Stimulated activated CD4-positive, alpha-beta T cell treated with anti-CD3 and anti-CD28 coated beads, Interleukin-4, amount 100 ng/mL, for 24 hours (primary cell): ENCODE results near the gene ZNF212.
"Not testable (repeated sequence)": the region's sequence is repeated elsewhere in the genome, so short reads cannot be mapped to it uniquely, and the experiment has no call there.

Experiments
- DNase-seq: peaks from one replicate; pipeline ENCODE4 v3.0.0-alpha.2; 2020

Gene ZNF212

GRCh38 chr7:149255174-149255573 is 15.7 kb downstream of the ZNF212 start:
- DNase-seq = no peak

- no peak for DNase-seq
Measured at GRCh38 chr7:149256568-149256967, 17.1 kb downstream of the ZNF212 start.

GRCh38 chr7:149257146-149257545 is 17.7 kb downstream of the ZNF212 start:
- no peak for DNase-seq

DNA sequence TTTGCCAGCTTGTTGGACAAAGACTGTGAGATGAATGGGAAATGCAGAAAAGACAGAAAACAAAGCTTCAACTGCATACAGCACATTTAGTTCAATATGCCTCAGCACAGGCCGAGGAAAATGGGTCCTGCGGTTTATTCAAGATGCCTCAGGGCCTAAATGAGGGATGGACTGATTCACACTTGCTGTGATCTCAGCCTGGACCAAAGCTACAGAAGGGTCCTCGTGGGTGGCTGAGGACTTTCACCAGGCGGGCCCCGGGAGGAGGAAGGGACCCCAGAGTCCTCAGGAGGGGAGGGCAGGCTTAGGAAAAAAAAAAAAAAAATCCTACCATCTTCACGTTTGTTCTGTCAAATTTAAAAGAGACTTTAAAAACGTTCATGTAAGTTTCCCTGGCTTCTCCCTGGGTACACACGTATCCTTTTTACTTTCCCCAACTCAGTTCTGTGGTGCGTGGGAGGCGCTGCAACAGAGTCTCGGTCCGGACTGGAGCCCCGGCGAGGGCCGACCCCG is 21.9 kb downstream of the ZNF212 start:
- DNase-seq = peak; percentile 33

- DNase-seq = peak; percentile 85
Measured at GRCh38 chr7:149261829-149262617, 22.6 kb downstream of the ZNF212 start, which contains the start of gene ZNF783. Gene ZNF783 (plus strand): TSS chr7:149262196. CDS start chr7:149262334, 138 bp downstream.

- DNase-seq = no peak
Measured at GRCh38 chr7:149266451-149266850, 27.0 kb downstream of the ZNF212 start.

DNA sequence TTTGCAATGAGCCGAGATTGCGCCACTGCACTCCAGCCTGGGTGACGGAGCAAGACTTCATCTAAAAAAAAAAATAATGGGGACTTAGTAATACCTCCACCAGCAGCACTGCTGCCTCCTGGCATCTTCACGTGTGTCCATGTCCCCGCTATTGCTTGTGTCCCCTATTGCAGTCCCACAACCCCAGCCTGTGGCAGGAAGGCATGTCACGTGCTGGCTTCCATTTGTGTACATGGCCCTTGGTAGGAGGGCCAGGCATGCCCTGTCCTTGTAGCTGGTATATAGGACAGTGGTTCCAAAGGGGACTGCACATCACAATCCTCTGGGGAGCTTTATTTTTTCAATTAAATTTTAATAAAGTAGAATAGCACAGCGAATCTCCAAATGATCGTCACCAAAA is 28.3 kb downstream of the ZNF212 start:
- DNase-seq = no peak

DNA sequence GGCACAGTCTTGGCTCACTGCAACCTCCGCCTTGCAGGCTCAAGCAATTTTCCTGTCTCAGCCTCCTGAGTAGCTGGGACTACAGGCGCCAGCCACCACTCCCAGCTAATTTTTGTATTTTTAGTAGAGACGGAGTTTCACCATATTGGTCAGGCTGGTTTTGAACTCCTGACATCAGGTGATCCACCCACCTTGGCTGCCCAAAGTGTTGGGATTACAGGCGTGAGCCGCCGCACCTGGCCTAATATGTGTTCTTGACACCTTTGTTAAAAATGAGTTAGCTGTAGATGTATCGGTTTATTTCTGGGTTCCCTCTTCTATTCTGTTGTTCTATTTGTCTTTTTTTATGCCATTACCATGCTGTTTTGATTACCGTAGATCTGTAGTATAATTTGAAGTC is 35.0 kb downstream of the ZNF212 start:
- DNase-seq = not testable (repeated sequence)

DNA sequence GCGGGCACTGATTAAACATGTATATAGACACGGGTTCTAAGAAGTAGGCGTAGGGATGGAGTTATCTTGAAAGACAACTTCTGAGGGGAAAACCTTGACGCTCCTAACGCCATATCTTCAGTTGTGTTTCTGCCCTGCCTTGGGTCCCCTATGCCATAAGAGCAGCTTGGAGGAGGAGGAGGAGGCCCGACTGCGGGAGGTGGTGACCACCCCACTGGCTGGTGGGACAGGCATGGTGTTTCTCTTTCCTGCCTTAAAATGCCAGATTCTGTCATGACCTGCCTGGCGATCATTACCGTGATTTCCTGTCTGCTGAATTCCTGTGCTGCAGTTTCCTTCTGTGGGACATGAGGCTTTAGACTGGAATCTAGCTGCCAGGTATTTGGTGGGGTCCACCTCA is 38.4 kb downstream of the ZNF212 start:
- no peak for DNase-seq

DNA sequence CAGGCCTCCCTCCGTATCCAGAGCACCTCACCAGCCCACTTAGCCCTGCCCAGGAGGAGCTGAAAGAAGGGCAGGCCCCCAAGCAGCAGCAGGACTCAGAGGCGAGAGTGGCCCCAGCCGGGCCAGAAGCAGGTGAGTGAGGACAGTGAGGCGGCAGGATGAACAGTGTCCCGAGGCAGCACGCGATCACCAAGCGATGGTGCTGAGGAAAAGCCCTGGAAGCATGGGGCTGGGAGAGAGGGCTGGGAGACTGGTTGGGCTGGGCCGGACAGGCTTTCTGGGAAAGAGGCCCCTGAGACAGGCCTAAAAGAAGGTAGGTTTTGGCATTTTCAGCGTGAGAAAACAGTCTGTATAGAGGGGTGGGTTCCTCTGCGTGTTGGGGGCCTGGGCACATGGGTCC is 38.9 kb downstream of the ZNF212 start:
- DNase-seq = no peak

DNA sequence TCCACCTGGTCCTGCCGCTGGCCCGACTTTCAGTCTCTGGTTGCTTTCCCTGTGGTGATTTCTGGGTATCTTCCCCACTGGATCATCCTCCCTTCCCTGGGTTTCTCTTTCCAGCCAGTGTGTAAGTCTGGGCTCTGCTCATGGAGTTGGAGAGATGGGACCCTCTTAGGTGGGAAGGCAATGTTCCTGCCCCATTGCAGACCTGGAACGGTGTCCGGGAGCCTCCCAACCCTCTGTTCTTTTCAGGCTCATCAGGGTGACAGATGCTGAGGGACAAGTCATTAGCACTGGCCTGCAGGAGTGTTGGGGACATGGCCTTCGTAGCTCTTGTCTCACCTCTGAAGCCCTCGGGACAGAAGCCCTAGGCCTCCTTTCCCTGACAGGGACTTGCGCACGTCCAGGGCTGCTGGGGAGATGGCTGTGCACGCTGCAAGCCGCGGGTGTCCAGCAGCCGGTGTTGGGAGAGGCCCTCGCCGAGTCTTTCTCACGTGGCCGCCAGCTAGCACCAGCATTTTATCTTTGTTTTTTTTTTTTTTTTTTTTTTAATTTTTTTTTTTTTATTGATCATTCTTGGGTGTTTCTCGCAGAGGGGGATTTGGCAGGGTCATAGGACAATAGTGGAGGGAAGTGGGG is 39.8 kb downstream of the ZNF212 start:
- no peak for DNase-seq

DNA sequence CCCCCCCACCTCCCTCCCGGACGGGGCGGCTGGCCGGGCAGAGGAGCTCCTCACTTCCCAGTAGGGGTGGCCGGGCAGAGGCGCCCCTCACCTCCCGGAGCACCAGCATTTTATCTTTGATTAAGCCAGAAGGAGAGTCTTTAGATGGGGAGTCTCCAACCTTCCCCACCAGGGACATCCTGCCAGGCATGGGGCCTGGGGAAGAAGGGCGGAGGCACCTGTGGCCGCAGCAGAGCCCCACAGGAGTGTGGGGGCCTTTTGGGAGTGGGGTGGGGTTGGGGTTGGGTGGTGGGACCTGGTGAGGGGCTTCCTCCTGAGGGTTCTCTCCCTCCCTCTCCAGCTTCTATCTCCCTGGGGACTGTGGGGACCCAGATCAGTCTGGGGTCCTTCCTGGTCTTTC is 40.7 kb downstream of the ZNF212 start:
- no peak for DNase-seq

GRCh38 chr7:149280661-149281507 is 41.4 kb downstream of the ZNF212 start:
- DNase-seq = no peak

DNA sequence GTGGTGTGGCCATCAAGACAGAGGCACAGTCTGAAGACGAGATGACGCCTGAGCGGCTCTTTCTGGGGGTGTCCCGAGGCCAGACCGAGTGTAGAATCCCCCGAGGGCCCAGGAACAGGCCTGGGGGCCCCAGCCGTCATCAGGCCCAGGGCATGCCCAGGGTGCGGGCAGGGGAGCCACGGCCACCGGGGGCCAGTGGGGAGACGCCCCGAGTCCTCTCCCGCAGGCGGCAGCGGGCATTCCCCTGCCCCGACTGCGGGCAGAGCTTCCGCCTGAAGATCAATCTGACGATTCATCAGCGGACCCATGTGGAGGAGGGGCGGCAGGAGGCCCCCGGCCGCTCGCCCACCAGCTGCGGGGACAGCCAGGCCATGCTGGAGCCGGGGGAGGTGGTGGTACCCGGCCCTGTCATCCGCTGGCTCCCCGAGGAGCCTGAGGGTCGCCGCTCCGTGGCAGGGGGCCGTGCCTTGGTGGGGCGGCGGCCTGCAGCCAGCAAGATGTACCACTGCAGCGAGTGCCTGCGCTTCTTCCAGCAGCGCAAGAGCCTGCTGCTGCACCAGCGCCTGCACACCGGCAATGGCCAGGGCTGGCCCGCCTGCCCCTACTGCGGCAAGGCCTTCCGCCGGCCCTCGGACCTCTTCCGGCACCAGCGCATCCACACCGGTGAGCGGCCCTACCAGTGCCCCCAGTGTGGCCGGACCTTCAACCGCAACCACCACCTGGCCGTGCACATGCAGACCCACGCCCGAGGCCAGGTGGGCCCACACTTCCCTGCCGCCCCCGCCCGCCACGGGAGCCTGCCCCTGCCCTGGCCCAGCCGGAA is 42.3 kb downstream of the ZNF212 start:
- DNase-seq = no peak

GRCh38 chr7:149282331-149282655 is 42.8 kb downstream of the ZNF212 start:
- no peak for DNase-seq

DNA sequence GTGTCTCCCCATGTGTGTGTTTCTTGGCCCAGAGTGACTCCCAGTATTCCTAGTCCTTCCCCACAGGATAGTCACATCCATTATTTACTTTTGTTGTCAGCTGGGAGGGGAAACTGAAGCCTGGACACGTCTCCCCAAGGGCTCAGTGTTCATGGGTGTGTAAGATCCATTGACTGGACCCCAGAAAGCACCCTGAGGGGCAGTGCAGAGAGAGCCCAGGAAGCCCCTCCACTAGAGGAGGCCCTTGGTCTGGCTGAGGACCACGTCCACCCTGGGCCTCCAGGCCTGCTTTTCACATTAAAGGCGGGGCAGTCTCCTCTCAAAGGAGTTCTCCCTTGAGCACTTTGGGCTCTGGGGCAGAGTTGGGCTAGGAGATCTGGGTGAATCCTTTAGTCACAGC is 43.9 kb downstream of the ZNF212 start:
- no peak for DNase-seq

DNA sequence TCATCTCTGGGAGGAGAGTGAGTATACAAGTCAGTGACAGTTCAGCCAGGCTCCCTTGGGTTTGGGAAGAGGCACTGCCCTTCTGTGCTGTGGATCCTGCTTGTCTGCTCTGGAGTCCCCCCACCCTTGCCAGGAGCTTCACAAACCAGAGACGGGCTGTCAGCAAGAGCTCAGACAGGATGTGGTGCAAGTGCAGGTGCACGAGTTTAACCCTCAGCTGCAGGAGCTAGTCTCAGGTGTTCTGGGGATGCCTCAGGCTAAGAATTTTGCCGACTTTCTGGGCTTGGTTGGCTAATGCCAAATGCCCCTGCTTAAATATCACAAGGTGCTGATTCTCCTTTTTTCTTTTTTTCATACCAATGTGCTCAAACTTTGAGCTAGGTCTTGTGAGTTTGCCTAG is 44.9 kb downstream of the ZNF212 start:
- peak; percentile 23 for DNase-seq

GRCh38 chr7:149284850-149285585 is 45.6 kb downstream of the ZNF212 start:
- DNase-seq = peak; percentile 98

DNA sequence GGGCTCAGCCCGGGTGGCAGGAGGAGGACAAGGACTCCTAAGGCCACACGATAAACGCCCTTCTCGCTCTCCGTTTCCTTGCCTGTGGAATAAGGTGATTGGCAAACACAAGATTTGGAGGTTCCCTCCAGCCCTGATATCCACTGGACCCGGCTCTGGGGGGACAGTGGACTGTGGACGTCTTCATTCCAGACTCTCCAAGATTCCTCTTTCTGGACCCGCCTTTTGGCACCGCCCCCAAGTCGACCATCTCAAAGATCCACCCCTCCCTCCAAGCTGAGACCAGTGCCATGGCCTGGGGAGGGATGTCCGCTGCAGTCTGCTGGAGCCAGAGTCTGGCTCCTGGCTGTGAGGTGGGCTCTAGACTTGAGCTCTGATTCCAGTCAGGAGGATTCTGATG is 46.2 kb downstream of the ZNF212 start:
- no peak for DNase-seq

DNA sequence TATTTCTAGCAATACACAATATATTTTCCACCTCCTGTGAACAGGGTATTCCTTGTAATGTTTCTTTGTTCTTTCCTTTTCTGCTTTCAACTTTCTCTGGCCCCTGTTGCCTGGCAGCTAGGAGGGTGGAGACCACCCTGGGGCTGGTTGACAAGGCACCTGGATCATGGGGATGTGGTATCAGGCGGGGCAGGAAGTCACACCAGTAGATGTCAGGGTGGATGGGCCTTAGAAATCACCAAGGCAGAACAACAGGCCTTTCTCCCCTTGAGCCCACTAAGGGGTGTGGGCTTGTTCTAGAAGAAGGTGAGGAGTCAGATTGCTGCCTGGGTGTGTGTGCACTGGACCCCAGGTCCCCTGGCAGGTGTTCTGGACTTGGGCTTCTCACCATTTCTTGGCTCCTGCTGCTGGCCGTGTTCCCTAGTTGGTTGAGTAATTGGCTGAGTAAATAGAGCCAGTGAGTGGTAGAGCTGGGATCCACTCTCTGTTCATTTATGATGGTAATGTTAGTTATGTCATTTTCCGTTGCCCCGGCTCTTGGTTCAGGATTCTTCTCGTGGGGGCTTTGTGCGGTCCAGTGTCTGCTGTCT is 47.5 kb downstream of the ZNF212 start:
- no peak for DNase-seq

DNA sequence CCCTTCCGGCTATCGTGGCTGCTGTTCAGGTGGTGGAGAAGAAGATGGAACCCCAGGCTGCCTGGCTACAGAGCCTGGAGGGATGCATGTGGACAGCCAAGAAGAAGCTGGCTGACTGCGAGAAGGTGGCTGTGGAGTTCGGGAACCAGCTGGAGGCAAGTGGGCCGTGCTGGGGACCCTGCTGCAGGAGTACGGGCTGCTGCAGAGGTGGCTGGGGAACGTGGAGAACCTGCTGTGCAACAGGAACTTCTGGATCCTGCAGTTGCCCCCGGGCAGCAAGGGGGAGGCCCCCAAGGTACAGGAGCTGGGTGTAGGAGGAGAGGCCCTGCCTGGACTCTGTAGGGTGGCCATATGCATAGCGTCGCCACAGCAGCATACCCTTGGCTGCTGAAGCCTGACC is 48.2 kb downstream of the ZNF212 start:
- no peak for DNase-seq

DNA sequence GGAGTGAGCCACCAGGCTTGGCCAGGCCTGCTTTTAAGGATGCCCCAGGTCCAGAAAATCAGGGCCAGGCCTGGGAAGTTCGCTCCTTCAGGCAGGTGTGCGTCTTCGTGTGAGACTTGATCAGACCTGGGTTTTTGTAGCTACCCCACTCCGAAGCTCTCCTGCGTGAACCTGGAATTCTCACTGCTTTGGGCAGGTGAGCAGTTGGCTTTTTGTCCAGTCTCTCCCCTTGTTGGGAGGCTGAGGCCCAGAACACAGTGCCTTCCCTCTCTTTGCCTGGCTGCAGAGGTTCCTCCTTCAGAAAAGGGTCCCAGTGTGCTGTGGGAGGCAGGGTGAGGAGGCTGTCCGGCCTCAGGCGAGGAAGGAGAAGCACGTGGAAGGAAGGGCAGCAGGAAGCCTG is 49.8 kb downstream of the ZNF212 start:
- DNase-seq = no peak
